HFFc6 (cell line): ENCODE results near the gene HRH3. TPM values are rescaled to one million over a fixed set of nuclear protein-coding genes. Genes with fewer than 3 reads are reported as not detected.

Experiments used
- DNase-seq: peaks from one replicate; pipeline ENCODE4 v3.0.0-alpha.2; 2018
- H3K27ac Mint-ChIP-seq: 2 replicates; pipeline ENCODE4 v1.8.0; 2020; ENCODE audit warnings: mild to moderate bottlenecking, mixed read lengths
- H3K27me3 Mint-ChIP-seq: 2 replicates; pipeline ENCODE4 v1.8.0; 2021; ENCODE audit warnings: mild to moderate bottlenecking, moderate library complexity, mixed read lengths; ENCODE audit not compliant: insufficient read depth
- H3K36me3 Mint-ChIP-seq: 2 replicates; pipeline ENCODE4 v1.8.0; 2021; ENCODE audit warnings: low read depth, mixed read lengths
- H3K4me1 Mint-ChIP-seq: 2 replicates; pipeline ENCODE4 v1.8.0; 2020; ENCODE audit warnings: low read depth, mixed read lengths
- H3K4me3 Mint-ChIP-seq: 2 replicates; pipeline ENCODE4 v1.8.0; 2020; ENCODE audit warnings: mild to moderate bottlenecking, moderate library complexity, mixed read lengths
- H3K9me3 Mint-ChIP-seq: 2 replicates; pipeline ENCODE4 v1.8.0; 2020; ENCODE audit warnings: mild to moderate bottlenecking, mixed read lengths
- total RNA-seq, 6 experiments: library from RNA; stranded (reverse); fragmentation: NEBNext Ultra II Directional; extraction: Animal tissue kit (Norgen Biotek cat#: 25700); gene quantifications; 2 replicates in 1 of 6; 3 replicates in 5 of 6; pipeline ENCODE4 v1.2.3, GENCODE V29; 2021
- TF ChIP-seq, protein P1 (sequence below): fragments of 200-600 bp; sonication (generic); IDR thresholded peaks from 2 replicates; pipeline ENCODE4 v1.5.0; 2021; ENCODE audit warnings: antibody characterized with exemption, mild to moderate bottlenecking

The HRH3 gene
- total RNA-seq, 6 experiments from 2014 or later, result not detected

DNA sequence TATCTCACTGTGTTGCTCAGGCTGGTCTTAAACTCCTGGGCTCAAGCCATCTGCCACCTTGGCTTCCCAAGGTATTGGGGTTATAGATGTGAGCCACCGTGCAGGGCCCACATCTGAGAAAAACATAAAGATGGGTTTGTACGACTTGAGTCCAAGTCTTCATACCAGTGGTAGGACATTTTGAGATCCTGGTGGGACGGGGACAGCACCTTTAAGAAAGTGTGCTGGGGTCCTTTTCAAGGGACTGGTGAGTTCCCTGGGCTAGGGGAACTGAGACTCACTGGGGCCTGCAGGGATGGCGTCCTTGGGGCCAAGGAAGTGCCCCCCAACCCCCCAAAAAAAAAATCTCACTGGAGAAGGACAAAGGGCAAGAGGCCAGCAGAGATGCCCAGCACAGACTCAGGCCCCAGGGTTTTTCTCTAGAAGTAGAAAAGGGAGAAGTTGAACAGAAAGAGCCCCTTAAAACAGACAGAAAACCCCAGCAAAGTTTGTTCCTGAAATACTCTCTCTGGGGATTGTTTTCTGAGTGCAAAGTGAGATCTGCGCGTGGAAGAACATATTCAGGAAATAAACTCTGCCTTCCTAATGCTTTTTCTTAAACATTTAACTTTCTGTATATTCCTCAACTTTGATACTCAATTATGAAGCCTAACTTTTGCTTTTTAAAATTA is 28.9 kb upstream of the HRH3 start:
- H3K27me3 Mint-ChIP-seq, result peaks cover 2% of the 10 kb centered on the region

DNA sequence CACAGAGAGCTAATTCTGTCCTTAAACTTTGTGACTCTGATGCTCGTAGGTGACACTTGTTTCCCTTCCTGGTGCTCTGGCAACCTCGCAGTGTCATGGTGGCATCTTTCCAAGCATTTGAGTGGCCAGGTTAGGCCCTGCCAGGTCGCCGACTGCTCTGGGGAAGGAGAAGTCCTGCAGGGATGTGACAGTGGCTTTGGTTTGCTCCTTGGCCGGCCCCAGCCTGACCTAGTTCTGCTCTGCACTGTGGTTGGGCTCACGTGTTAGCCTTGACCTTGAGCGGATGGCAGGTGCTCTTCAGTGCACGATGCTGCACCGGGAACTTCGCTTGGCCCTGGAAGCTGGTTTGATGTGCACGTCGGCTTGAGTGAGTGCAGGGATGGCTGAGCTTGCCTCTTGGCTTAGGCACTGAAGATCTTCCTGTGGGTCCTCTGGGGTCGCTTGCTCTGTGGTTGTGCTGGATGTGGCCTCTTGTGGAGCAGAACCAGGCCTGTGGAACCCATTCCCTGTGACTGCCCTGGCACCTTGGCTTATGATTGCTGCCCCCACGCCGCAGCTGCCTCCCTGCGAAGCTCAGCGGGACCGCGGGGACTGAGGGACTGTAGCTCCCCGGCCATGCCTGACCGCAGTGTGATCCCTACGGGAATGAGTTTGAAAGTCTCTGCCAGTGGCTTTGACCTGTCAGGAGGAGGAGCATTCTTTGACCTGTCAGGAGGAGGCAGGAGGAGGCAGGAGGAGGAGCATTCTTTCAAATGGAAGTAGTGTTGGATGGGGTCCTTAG is 27.0 kb upstream of the HRH3 start:
- Mint-ChIP-seq H3K4me3 (no peak overlapping the region), H3K27ac (no peak overlapping the region), H3K4me1 (peaks cover 8% of the 10 kb centered on the region), H3K36me3 (peaks cover 5% of the 10 kb centered on the region; the same call in 1 of the 2 replicates), H3K27me3 (peaks cover 2% of the 10 kb centered on the region), H3K9me3 (no peaks in the 10 kb centered on the region)
- no peak for DNase-seq
- TF ChIP-seq, protein P1, sequence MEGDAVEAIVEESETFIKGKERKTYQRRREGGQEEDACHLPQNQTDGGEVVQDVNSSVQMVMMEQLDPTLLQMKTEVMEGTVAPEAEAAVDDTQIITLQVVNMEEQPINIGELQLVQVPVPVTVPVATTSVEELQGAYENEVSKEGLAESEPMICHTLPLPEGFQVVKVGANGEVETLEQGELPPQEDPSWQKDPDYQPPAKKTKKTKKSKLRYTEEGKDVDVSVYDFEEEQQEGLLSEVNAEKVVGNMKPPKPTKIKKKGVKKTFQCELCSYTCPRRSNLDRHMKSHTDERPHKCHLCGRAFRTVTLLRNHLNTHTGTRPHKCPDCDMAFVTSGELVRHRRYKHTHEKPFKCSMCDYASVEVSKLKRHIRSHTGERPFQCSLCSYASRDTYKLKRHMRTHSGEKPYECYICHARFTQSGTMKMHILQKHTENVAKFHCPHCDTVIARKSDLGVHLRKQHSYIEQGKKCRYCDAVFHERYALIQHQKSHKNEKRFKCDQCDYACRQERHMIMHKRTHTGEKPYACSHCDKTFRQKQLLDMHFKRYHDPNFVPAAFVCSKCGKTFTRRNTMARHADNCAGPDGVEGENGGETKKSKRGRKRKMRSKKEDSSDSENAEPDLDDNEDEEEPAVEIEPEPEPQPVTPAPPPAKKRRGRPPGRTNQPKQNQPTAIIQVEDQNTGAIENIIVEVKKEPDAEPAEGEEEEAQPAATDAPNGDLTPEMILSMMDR, result no peak

More for the DNA sequence above, 28.9 kb upstream of the HRH3 start:
- Mint-ChIP-seq H3K36me3 (0 out of 2 replicates have a peak, but pooled peaks cover 4% of the 10 kb centered on the region), H3K4me3 (no peak overlapping the region), H3K9me3 (no peaks in the 10 kb centered on the region), H3K4me1 (peaks cover 15% of the 10 kb centered on the region), H3K27ac (no peak overlapping the region)
- TF ChIP-seq, protein P1, result no peak
- DNase-seq, result no peak

DNA sequence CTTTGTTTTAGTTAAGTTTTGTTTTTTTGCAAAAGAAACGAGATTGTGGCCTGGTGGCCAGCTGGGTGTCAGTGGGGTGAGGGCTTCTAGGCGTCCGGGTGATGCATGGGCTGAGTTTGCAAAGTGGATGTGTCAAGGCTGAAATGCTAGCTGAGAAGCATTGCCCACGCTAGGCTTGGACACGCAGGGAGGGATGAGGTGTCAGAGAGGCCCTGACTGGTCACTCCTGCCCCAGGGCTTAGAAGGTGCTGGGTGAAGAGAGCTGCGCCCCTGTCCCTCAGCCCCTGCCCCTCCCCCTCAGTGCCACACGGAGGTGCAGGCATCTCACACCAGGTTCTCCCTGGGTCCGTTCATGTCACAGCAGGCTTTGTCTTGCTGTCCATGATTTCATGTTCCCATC is 26.4 kb upstream of the HRH3 start:
- Mint-ChIP-seq H3K36me3 (peaks cover 5% of the 10 kb centered on the region; the same call in 1 of the 2 replicates), H3K27ac (no peak overlapping the region), H3K4me3 (no peak overlapping the region), H3K27me3 (peaks cover 2% of the 10 kb centered on the region), H3K9me3 (no peaks in the 10 kb centered on the region), H3K4me1 (peaks cover 5% of the 10 kb centered on the region; the same call in 1 of the 2 replicates)
- TF ChIP-seq, protein P1, result no peak
- no peak for DNase-seq

DNA sequence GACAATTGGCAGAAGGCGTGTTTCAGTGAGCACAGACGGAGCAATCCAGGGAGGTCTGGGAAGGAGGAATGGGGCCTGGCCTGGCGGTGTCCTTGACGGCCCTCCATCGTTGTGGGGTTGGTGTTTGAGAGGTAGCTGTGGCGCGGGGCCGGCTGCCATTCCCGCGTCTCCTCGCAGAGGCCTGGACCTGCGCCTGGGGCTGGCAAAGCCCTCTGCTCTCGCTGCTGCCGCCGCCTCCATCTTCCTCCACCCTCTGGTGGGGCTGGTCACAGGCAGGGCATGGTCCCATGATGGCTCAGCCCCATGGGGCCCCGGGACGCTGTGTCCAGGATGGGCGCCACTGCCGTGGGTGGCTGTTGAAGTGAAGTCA is 25.8 kb upstream of the HRH3 start:
- no peak overlapping the region for H3K27ac Mint-ChIP-seq
- H3K36me3 Mint-ChIP-seq, result peaks cover 5% of the 10 kb centered on the region; the same call in 1 of the 2 replicates
- peaks cover 2% of the 10 kb centered on the region for H3K27me3 Mint-ChIP-seq
- H3K4me1 Mint-ChIP-seq, result peaks cover 5% of the 10 kb centered on the region; the same call in 1 of the 2 replicates
- TF ChIP-seq, protein P1, result no peak
- H3K4me3 Mint-ChIP-seq, result no peak overlapping the region
- DNase-seq, result no peak
- no peaks in the 10 kb centered on the region for H3K9me3 Mint-ChIP-seq

DNA sequence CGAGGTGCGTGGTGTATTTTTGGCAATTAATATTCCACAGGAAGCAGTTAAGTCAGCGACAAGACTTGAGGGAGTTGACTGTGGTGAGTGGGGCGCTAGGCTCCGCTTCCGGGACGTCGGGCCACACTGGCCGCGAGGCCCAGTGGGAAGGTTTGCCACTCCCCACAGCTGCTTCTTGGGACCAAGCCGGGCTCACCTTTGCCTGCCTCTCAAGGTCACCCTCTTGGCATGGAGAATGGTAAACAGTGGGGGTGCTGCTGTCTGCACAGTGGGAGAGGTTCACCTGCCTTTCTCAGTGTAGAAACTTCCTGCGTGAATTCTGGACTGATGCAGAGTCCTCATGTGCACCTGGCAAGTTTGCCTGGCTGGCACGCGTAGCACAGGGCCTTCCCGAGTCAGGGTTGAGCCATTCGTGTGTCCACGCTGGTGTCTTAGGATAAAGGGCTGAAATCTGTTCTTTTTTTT is 24.6 kb upstream of the HRH3 start:
- Mint-ChIP-seq H3K27me3 (peaks cover 2% of the 10 kb centered on the region), H3K4me3 (no peak overlapping the region), H3K27ac (no peak overlapping the region), H3K4me1 (peaks cover 6% of the 10 kb centered on the region), H3K36me3 (peaks cover 5% of the 10 kb centered on the region; the same call in 1 of the 2 replicates), H3K9me3 (no peaks in the 10 kb centered on the region)
- TF ChIP-seq, protein P1, result no peak
- no peak for DNase-seq
